Stimulated activated CD8-positive, alpha-beta memory T cell treated with anti-CD3 and anti-CD28 coated beads, Interleukin-7, amount 100 ng/mL, for 24 hours (primary cell): ENCODE data around the gene MYOM1.
"Not testable (repeated sequence)": the region's sequence is repeated elsewhere in the genome, so short reads cannot be mapped to it uniquely, and the experiment has no call there.

ENCODE experiments used
- DNase-seq: peaks from one replicate; pipeline ENCODE4 v3.0.0-alpha.2; 2020; ENCODE audit warnings: low read depth

The MYOM1 gene

GRCh38 chr18:3055186-3055728 lies 164.5 kb downstream of the MYOM1 start:
- no peak for DNase-seq

- DNase-seq, result no peak
Observed at GRCh38 chr18:3054780-3055179, 165.0 kb downstream of the MYOM1 start.

- DNase-seq, result no peak
Observed at GRCh38 chr18:3054214-3054613, 165.6 kb downstream of the MYOM1 start.

- no peak for DNase-seq
Observed at GRCh38 chr18:3053081-3053480, 166.7 kb downstream of the MYOM1 start.

GRCh38 chr18:3052411-3052758 lies 167.4 kb downstream of the MYOM1 start:
- no peak for DNase-seq

GRCh38 chr18:3051718-3052410 lies 167.9 kb downstream of the MYOM1 start:
- DNase-seq, result no peak

GRCh38 chr18:3049897-3050454 lies 169.8 kb downstream of the MYOM1 start:
- DNase-seq, result not testable (repeated sequence)

- no peak for DNase-seq
Observed at GRCh38 chr18:3048820-3049349, 170.9 kb downstream of the MYOM1 start.

- DNase-seq, result no peak
Observed at GRCh38 chr18:3048121-3048520, 171.6 kb downstream of the MYOM1 start.

GRCh38 chr18:3046216-3046808 lies 173.5 kb downstream of the MYOM1 start:
- no peak for DNase-seq

GRCh38 chr18:3044931-3045698 lies 174.7 kb downstream of the MYOM1 start:
- DNase-seq, result no peak

- DNase-seq, result no peak
Observed at GRCh38 chr18:3042379-3042778, 177.4 kb downstream of the MYOM1 start.

- no peak for DNase-seq
Observed at GRCh38 chr18:3041843-3042242, 177.9 kb downstream of the MYOM1 start.

GRCh38 chr18:3040881-3041280 lies 178.9 kb downstream of the MYOM1 start:
- no peak for DNase-seq

- no peak for DNase-seq
Observed at GRCh38 chr18:3040173-3040572, 179.6 kb downstream of the MYOM1 start.

GRCh38 chr18:3037423-3037915 lies 182.3 kb downstream of the MYOM1 start:
- DNase-seq, result no peak

GRCh38 chr18:3036108-3036507 lies 183.7 kb downstream of the MYOM1 start:
- no peak for DNase-seq

- DNase-seq, result no peak
Observed at GRCh38 chr18:3035635-3036034, 184.1 kb downstream of the MYOM1 start.

GRCh38 chr18:3032721-3033120 lies 187.0 kb downstream of the MYOM1 start:
- no peak for DNase-seq

GRCh38 chr18:3029215-3029952 lies 190.4 kb downstream of the MYOM1 start:
- no peak for DNase-seq

GRCh38 chr18:3028115-3028514 lies 191.7 kb downstream of the MYOM1 start:
- DNase-seq, result not testable (repeated sequence)
